Dermis microvascular lymphatic vessel endothelial cell (primary cell): ENCODE measurements around the gene LRP1B. TPM values are rescaled to one million over a fixed set of nuclear protein-coding genes. Genes with fewer than 3 reads are reported as not detected.

Experiments used
- DNase-seq, 2 donors: peaks; one replicate each; pipeline versions ENCODE4 v3.0.0 to v3.0.0-alpha.2; 2010; ENCODE audit warnings: low read depth in 2 of 2
- total RNA-seq: library from RNA; depleted of rRNA; stranded (reverse); fragments of >200 nt; gene quantifications from 2 replicates; pipeline ENCODE4 v1.2.1, GENCODE V29; 2014

LRP1B gene
- total RNA-seq, 1 donor from 2014 or later = 0.13 TPM

DNA sequence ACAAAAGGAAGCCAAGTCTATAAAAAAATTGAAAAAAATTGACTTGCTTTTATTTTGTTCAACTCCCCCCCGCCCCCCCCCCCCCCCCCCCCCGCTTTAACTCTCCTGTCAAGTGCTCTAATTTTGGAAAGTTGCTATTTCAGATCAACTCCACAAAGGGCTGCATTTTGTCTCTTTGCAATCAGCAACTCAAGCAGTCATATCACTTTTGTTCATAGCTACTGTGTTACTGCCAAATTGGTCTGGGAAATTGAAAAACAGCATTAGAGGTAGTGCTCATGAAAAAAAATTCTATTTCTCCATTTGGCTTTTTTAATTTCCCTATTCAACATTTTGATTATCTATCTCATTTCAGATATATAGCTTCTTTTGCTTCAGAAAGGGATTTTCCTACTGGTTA, 531.8 kb downstream of the LRP1B start:
- no peak for DNase-seq

DNA sequence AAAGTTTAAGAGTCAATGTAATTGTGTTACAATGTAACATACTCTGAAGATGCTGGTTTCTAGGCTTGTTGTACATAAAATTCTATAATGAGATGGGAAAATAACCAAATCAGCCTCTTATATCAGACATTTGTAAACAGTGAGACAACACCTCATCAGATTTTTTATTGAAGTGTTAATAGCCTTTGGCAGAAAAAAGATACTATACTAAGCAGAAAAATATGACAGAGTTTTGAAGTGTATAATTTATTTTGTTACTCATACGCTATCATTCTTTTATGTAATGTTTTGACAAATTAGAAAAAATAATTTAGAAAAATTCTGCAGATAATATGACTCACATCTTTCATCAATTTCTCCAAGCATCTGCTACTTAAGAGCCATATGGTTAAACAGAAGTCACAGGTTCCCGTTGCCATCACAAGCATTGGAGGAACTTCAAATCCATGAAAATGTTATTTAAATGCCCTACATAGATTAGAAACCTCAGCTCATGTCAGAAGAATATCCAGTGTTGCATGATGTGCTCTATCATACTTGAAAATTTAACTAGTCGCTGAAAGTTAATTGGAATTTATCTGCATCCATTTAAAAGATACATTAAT, 535.4 kb downstream of the LRP1B start:
- DNase-seq = no peak

- no peak for DNase-seq
Observed at GRCh38 chr2:141591787-141592186, 539.0 kb downstream of the LRP1B start.

GRCh38 chr2:141590620-141591019, 540.2 kb downstream of the LRP1B start:
- no peak for DNase-seq

- no peak for DNase-seq
Observed at GRCh38 chr2:141589314-141589713, 541.5 kb downstream of the LRP1B start.

GRCh38 chr2:141586985-141587384, 543.8 kb downstream of the LRP1B start:
- DNase-seq = no peak

DNA sequence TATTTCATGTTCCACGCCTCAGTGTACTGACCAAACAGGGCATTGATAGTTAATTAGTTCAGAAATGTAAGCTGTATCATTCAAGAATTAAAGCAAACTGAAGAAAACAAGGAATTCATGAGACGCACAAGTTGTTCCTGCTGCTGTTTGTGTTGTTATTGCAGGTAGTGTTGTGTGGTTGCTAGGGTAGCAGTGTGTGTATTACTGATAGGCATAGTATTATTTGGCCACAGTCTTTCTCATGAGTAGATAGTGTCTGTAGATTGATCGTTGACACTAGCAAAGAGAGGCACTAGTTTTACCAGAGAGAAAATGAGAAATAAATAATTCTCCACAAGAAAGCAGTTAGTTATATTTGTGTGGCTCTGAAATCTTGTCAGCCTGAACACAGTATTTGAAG, 548.6 kb downstream of the LRP1B start:
- no peak for DNase-seq

DNA sequence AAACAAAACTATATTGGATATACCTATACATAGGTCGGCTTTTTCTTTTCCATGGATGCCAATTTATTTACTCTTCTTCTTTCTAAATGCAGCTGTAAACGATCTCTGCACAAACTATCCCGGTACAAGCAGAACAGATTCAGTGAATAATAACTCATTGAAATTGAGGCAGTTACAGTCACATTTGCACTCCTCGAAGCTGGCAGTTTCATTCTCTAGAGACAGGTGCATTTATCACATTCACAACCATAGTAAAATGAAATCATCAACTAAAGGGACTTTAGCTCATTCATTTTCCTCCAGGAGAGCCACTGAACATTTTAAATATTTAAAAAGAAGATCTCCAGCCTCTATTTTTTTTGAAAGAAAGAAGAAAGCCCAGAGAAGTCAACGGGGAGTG, 551.7 kb downstream of the LRP1B start:
- no peak for DNase-seq

DNA sequence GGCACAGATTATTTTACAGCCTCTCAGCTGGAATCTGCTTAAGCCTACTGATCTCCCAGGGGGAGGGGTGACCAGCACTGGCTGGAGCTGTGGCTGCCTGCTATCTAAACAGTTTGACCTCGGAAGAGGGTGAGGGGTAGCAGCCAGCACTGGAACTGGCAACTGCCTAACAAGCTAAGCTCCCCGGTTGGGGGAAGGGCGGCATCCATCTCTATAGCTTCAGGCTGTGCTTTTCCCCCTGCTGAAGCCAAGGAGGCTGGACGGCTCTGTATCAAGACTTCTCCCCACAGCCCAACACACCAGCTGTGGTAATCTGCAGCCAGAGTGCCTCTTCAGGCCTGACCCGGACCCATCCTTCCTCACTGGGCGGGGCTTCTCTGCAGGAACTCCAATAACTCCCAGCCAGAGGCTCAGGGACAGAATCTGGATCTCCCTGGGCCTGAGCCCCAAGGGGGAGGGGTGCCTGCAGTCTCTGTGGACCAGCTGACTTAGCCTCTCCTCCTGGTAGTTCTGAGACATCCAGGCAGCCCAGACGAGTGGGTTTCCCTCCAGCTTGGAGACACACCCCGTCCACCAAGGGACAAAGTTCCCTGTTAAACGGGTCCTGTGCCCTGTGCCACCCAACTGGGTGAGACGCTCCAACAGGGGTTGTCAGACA, 560.2 kb downstream of the LRP1B start:
- DNase-seq = no peak

- DNase-seq = no peak
Observed at GRCh38 chr2:141569941-141570340, 560.9 kb downstream of the LRP1B start.

- DNase-seq = no peak
Observed at GRCh38 chr2:141565597-141565996, 565.2 kb downstream of the LRP1B start.

DNA sequence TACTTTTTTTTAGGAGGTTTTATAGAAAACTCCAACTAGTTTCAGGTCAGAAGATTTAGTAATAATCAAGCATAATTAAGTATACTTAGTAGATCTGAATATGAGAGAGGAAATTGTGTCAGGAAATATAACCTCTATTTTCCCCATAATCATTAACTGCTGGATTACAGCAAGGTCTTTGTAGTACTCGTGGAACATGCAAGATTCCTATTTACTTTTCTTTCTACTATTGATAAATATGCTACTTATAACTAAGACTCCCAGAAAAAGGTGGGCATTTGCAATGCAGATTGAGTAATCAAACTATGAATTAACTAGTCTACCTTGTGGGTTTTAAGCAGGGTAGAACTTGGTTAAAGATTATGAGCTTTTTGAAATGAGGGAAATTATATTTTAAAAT, 570.1 kb downstream of the LRP1B start:
- no peak for DNase-seq

- peak in 1 of 2 donors; percentile 1 for DNase-seq
Observed at GRCh38 chr2:141557329-141558095, 573.3 kb downstream of the LRP1B start.

- DNase-seq = no peak
Observed at GRCh38 chr2:141555876-141556470, 574.8 kb downstream of the LRP1B start.

DNA sequence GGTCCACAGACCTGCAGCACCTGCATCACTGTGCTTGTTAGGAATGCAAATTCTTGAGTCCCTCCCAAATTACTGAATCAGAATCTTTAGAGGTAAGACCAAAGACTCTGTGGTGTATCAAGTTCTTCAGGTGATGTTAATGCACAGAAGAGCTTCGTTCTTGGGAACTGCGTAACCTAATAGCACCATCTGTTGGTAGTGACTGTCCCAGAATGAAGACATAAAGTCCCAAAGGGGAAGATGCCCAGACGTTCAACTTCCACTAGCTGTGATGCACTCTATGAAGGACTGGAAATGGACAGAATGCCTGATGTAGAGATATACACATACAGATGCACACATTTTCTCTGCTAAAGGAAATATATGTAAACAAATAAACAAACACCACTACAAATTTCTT, 576.0 kb downstream of the LRP1B start:
- peak in 1 of 2 donors; percentile 1 for DNase-seq

DNA sequence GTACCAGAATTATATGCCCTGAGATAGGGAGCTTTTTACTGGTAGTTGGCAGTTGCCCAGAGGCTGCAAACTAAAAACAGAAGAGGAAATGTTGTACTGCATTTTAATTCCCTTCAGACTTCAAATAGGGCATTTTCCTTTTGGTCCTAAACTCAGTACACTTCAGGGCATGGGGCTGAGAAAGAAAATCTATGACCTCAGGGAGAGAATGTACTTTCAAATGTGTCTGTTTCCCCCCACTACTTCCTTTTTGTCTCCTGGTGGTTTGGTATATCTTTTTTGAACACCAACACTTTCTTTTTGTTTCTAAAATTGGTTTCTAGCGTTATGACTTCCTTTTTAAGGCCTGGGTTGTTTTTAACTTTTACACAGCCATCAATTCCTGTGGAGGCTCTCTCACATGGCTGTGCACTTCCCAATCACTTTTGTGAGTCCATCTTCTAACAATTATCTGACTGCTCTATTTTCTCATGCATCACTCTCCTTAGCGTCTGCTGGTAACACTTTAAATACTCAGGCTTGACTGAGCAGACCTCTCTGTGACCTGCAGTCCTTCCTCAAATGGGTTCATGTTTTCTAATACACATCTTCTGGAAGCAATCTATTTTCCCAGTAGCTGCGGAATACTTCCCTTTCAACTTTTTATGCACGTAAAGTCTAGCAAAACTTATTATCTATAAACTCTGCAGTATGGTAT, 596.0 kb downstream of the LRP1B start:
- no peak for DNase-seq

DNA sequence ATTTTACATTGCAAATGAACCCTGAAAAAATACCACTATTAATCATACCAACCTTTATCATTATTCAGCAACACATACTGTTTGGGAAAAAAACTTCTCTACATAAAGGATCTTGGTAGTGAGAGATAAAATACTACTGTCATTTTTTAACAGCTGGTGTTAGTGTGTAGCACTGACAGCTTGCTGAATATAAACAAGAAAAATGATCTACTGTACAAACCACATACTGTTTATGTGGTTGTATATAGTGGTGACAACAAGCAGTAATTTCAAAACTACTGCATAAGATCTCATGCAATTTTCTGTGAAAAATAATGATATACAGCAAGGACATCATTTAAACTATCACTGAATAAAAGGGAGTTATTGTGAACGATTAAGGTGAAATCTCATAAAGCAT, 601.2 kb downstream of the LRP1B start:
- DNase-seq = no peak

GRCh38 chr2:141528990-141529389, 601.8 kb downstream of the LRP1B start:
- no peak for DNase-seq

DNA sequence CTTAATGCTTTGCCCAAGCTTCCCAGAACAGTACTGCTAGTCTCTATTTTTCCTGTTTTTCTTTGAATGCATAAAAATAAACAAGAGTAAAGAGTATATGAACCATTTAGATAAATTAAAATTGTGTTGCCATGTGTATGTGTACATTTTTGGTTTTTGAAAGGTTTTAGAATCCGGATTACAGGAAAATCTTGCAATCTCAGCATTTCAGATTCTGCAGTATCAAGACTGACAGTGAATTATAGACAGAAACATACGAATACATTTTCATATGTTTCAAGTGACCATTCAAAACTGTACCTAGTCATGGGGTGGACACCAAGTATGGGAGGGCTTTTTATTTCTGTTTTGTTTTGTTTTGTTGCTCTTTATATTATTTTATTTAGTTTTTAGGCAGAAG, 604.1 kb downstream of the LRP1B start:
- DNase-seq = no peak

- no peak for DNase-seq
Observed at GRCh38 chr2:141524777-141525176, 606.0 kb downstream of the LRP1B start.

DNA sequence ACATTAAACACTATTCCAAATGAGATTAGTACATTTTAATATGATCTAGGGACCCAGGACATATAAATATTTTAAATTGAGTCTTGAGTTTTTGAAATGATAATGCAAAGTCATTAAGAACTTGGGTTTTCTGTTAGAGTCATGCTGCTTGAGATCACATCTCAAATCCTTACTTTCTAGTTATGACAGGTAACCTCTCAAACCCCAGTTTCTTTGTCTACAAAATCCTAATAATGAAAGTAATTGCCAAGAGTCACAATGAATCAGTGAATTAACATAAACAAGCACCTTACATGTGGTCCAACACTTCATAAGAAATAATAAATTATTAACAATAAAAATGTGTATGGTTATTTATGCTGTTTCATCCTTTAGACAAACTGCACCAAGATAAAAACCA, 607.6 kb downstream of the LRP1B start:
- no peak for DNase-seq

DNA sequence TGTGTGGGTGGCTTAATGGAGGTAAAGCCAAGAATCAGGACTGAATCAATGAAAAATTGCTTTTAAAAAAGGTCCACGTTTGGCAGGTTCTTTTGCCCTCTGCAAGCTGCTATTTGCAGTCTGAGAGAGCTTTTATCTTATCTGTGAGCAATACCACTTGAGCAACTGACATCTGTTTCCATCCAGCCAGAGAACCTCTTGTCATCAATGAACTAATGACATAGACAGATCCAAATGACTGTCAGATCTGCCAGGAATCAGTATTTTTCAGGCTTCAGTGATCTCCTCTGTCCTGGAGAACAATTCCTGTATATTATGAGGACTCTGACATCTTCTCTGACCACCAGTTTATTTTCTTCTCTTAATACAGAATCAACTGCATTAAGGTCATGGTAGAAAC, 608.1 kb downstream of the LRP1B start:
- DNase-seq = no peak
